ENCODE data around the gene WDR59. TPM values are rescaled to one million over a fixed set of nuclear protein-coding genes. Genes with fewer than 3 reads are reported as not detected.

WDR59 gene
- total and polyA plus RNA-seq, 2 donors (not counting 3 experiments of a cell fraction or from before 2014, with no cell fraction given), result 51.1 to 60.0 TPM

GRCh38 chr16:74949309-74949708 lies 35.6 kb downstream of the WDR59 start:
- FAIRE-seq (no peak), DNase-seq (ENCODE audit: low read depth, low spot score) (no peak)
- no peaks in the 10 kb centered on the region for H3K27me3 ChIP-seq (ENCODE audit: control insufficient read depth in 2 of 2, insufficient read depth in 2 of 2, low read length in 2 of 2)
- ChIA-PET CTCF (no interaction called here), POLR2A (no interaction called here)
- no peak overlapping the region for H2AFZ ChIP-seq (ENCODE audit: low read depth, low read length)
- H3K9me3 ChIP-seq (replicated peaks; ENCODE audit: control insufficient read depth, insufficient read depth, low read length), result no peaks in the 10 kb centered on the region
- no peaks in the 10 kb centered on the region for H3K9me1 ChIP-seq (replicated peaks; ENCODE audit: control insufficient read depth, extremely low read depth, insufficient read depth, low read length)
- no peaks in the 10 kb centered on the region for H4K20me1 ChIP-seq (replicated peaks; ENCODE audit: control insufficient read depth, extremely low read depth, insufficient read depth, low read length)
- TF ChIP-seq POLR2AphosphoS5 (IDR thresholded peaks at IDR 0.05; ENCODE audit: insufficient read depth, low read depth, low read length), result no peak
- TF ChIP-seq MYC (IDR thresholded peaks at IDR 0.05; ENCODE audit: low read depth, low read length), result no peak
- TF ChIP-seq POLR2A (IDR thresholded peaks at IDR 0.05; ENCODE audit: low read depth, low read length), result no peak
- TF ChIP-seq FOS (IDR thresholded peaks at IDR 0.05; ENCODE audit: borderline replicate concordance, insufficient read depth, low read length), result no peak
- no peak for TF ChIP-seq MAX (IDR thresholded peaks at IDR 0.05; ENCODE audit: insufficient read depth, insufficient read length)
- no peaks in the 10 kb centered on the region for H3K79me2 ChIP-seq (ENCODE audit: control insufficient read depth, insufficient read depth, low read length)
- BruUV-seq (replicated peaks), result no TSS peak
- dilution Hi-C loops (cut with MboI; ENCODE audit: extremely low pct_ligation_motif_present, low sequenced_read_pairs), result no loop called here
- H3K9ac ChIP-seq (replicated peaks; ENCODE audit: extremely low read depth, insufficient read depth, low read length), result no peak overlapping the region
- intact Hi-C loops (cut with micrococcal nuclease), result no loop called here
- H3K4me1 ChIP-seq (ENCODE audit: control insufficient read depth, extremely low read depth, insufficient read depth, low read length), result no peaks in the 10 kb centered on the region
- peaks cover 5% of the 10 kb centered on the region in 2 experiments for H3K36me3 ChIP-seq (ENCODE audit: control insufficient read depth in 2 of 2, extremely low read depth in 1 of 2, insufficient read depth in 2 of 2, low read length in 2 of 2)
- no peak overlapping the region for H3K4me2 ChIP-seq (ENCODE audit: insufficient read depth, low read length)
- H3K4me3 ChIP-seq (replicated peaks in 1 of 3; ENCODE audit: insufficient read depth in 1 of 3, low read depth in 1 of 3, low read length in 3 of 3), result no peak overlapping the region
- H3K27ac ChIP-seq (ENCODE audit: insufficient read depth, low read depth, low read length), result no peak overlapping the region

- Histone ChIP-seq H3K9me1 (replicated peaks; ENCODE audit: control insufficient read depth, extremely low read depth, insufficient read depth, low read length) (no peaks in the 10 kb centered on the region), H3K9me3 (replicated peaks; ENCODE audit: control insufficient read depth, insufficient read depth, low read length) (no peaks in the 10 kb centered on the region), H3K27ac (ENCODE audit: insufficient read depth, low read depth, low read length) (no peak overlapping the region), H3K9ac (replicated peaks; ENCODE audit: extremely low read depth, insufficient read depth, low read length) (no peak overlapping the region), H2AFZ (ENCODE audit: low read depth, low read length) (no peak overlapping the region), H4K20me1 (replicated peaks; ENCODE audit: control insufficient read depth, extremely low read depth, insufficient read depth, low read length) (no peaks in the 10 kb centered on the region), H3K27me3 (ENCODE audit: control insufficient read depth in 2 of 2, insufficient read depth in 2 of 2, low read length in 2 of 2) (no peaks in the 10 kb centered on the region), H3K4me1 (ENCODE audit: control insufficient read depth, extremely low read depth, insufficient read depth, low read length) (no peaks in the 10 kb centered on the region), H3K4me2 (ENCODE audit: insufficient read depth, low read length) (no peak overlapping the region), H3K36me3 (ENCODE audit: control insufficient read depth in 2 of 2, extremely low read depth in 1 of 2, insufficient read depth in 2 of 2, low read length in 2 of 2) (peaks cover 5 to 8% of the 10 kb centered on the region in 2 experiments), H3K4me3 (replicated peaks in 1 of 3; ENCODE audit: insufficient read depth in 1 of 3, low read depth in 1 of 3, low read length in 3 of 3) (no peak overlapping the region), H3K79me2 (ENCODE audit: control insufficient read depth, insufficient read depth, low read length) (no peaks in the 10 kb centered on the region)
- BruUV-seq (replicated peaks), result no TSS peak
- FAIRE-seq, result no peak
- ChIA-PET CTCF (no interaction called here), POLR2A (no interaction called here)
- intact Hi-C loops (cut with micrococcal nuclease), result no loop called here
- TF ChIP-seq JUN (IDR thresholded peaks at IDR 0.05; ENCODE audit: borderline replicate concordance, insufficient read depth, insufficient read length, low read depth) (no peak), CTCF (IDR thresholded peaks at IDR 0.05; ENCODE audit: extremely low read depth in 1 of 2, insufficient read depth in 1 of 2, low read depth in 1 of 2, low read length in 2 of 2) (no peak), EZH2 (IDR thresholded peaks at IDR 0.05; ENCODE audit: borderline replicate concordance, low read depth, low read length, severe bottlenecking) (no peak), MYC (IDR thresholded peaks at IDR 0.05; ENCODE audit: low read depth, low read length) (no peak)
- dilution Hi-C loops (cut with MboI; ENCODE audit: extremely low pct_ligation_motif_present, low sequenced_read_pairs), result no loop called here
- no peak for DNase-seq (ENCODE audit: low read depth, low spot score)
Observed at GRCh38 chr16:74944466-74944865, 40.5 kb downstream of the WDR59 start.
